Measurements from ENCODE around the gene AFG3L2.

DNA sequence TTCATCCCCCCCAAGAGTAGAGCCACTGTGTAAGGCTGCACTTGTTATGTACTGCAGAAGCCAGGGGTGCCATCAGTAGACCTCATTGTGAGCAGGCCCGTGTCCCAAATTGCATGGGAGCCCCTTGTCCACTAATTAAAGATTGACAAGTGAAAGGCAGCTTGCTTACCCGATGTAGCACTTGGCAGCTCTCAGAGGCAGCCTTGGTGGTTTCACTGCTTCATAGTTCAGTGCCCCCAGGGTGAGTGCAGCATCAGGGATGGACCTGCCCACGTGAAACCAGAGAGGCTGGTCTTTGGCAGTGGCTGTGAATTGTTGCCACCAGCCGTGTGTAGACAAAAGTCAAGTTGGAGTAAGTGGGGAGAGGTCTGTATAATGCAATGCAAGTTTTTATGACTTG is 55.7 kb downstream of the AFG3L2 start:
- TF ChIP-seq POLR2AphosphoS5 (IDR thresholded peaks at IDR 0.05; ENCODE audit: low read depth) (no peak), EZH2 (IDR thresholded peaks at IDR 0.05; ENCODE audit: low read depth, unreplicated experiment) (no peak), CREB1 (CRISPR knock-in tag; IDR thresholded peaks at IDR 0.05; ENCODE audit: low read depth) (no peak), EZH2phosphoT487 (IDR thresholded peaks at IDR 0.05; ENCODE audit: unreplicated experiment) (no peak), NANOG (IDR thresholded peaks at IDR 0.05; ENCODE audit: borderline replicate concordance) (no peak)
- TF ChIP-seq, protein P1, sequence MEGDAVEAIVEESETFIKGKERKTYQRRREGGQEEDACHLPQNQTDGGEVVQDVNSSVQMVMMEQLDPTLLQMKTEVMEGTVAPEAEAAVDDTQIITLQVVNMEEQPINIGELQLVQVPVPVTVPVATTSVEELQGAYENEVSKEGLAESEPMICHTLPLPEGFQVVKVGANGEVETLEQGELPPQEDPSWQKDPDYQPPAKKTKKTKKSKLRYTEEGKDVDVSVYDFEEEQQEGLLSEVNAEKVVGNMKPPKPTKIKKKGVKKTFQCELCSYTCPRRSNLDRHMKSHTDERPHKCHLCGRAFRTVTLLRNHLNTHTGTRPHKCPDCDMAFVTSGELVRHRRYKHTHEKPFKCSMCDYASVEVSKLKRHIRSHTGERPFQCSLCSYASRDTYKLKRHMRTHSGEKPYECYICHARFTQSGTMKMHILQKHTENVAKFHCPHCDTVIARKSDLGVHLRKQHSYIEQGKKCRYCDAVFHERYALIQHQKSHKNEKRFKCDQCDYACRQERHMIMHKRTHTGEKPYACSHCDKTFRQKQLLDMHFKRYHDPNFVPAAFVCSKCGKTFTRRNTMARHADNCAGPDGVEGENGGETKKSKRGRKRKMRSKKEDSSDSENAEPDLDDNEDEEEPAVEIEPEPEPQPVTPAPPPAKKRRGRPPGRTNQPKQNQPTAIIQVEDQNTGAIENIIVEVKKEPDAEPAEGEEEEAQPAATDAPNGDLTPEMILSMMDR (conservative IDR thresholded peaks at IDR 0.05; ENCODE audit: low read depth in 2 of 2) = no peak
- TF ChIP-seq, protein P2, sequence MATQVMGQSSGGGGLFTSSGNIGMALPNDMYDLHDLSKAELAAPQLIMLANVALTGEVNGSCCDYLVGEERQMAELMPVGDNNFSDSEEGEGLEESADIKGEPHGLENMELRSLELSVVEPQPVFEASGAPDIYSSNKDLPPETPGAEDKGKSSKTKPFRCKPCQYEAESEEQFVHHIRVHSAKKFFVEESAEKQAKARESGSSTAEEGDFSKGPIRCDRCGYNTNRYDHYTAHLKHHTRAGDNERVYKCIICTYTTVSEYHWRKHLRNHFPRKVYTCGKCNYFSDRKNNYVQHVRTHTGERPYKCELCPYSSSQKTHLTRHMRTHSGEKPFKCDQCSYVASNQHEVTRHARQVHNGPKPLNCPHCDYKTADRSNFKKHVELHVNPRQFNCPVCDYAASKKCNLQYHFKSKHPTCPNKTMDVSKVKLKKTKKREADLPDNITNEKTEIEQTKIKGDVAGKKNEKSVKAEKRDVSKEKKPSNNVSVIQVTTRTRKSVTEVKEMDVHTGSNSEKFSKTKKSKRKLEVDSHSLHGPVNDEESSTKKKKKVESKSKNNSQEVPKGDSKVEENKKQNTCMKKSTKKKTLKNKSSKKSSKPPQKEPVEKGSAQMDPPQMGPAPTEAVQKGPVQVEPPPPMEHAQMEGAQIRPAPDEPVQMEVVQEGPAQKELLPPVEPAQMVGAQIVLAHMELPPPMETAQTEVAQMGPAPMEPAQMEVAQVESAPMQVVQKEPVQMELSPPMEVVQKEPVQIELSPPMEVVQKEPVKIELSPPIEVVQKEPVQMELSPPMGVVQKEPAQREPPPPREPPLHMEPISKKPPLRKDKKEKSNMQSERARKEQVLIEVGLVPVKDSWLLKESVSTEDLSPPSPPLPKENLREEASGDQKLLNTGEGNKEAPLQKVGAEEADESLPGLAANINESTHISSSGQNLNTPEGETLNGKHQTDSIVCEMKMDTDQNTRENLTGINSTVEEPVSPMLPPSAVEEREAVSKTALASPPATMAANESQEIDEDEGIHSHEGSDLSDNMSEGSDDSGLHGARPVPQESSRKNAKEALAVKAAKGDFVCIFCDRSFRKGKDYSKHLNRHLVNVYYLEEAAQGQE (IDR thresholded peaks at IDR 0.05; ENCODE audit: unreplicated experiment) = no peak
- TF ChIP-seq, protein P3, sequence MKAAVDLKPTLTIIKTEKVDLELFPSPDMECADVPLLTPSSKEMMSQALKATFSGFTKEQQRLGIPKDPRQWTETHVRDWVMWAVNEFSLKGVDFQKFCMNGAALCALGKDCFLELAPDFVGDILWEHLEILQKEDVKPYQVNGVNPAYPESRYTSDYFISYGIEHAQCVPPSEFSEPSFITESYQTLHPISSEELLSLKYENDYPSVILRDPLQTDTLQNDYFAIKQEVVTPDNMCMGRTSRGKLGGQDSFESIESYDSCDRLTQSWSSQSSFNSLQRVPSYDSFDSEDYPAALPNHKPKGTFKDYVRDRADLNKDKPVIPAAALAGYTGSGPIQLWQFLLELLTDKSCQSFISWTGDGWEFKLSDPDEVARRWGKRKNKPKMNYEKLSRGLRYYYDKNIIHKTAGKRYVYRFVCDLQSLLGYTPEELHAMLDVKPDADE (IDR thresholded peaks at IDR 0.05) = no peak
- TF ChIP-seq, protein P4, sequence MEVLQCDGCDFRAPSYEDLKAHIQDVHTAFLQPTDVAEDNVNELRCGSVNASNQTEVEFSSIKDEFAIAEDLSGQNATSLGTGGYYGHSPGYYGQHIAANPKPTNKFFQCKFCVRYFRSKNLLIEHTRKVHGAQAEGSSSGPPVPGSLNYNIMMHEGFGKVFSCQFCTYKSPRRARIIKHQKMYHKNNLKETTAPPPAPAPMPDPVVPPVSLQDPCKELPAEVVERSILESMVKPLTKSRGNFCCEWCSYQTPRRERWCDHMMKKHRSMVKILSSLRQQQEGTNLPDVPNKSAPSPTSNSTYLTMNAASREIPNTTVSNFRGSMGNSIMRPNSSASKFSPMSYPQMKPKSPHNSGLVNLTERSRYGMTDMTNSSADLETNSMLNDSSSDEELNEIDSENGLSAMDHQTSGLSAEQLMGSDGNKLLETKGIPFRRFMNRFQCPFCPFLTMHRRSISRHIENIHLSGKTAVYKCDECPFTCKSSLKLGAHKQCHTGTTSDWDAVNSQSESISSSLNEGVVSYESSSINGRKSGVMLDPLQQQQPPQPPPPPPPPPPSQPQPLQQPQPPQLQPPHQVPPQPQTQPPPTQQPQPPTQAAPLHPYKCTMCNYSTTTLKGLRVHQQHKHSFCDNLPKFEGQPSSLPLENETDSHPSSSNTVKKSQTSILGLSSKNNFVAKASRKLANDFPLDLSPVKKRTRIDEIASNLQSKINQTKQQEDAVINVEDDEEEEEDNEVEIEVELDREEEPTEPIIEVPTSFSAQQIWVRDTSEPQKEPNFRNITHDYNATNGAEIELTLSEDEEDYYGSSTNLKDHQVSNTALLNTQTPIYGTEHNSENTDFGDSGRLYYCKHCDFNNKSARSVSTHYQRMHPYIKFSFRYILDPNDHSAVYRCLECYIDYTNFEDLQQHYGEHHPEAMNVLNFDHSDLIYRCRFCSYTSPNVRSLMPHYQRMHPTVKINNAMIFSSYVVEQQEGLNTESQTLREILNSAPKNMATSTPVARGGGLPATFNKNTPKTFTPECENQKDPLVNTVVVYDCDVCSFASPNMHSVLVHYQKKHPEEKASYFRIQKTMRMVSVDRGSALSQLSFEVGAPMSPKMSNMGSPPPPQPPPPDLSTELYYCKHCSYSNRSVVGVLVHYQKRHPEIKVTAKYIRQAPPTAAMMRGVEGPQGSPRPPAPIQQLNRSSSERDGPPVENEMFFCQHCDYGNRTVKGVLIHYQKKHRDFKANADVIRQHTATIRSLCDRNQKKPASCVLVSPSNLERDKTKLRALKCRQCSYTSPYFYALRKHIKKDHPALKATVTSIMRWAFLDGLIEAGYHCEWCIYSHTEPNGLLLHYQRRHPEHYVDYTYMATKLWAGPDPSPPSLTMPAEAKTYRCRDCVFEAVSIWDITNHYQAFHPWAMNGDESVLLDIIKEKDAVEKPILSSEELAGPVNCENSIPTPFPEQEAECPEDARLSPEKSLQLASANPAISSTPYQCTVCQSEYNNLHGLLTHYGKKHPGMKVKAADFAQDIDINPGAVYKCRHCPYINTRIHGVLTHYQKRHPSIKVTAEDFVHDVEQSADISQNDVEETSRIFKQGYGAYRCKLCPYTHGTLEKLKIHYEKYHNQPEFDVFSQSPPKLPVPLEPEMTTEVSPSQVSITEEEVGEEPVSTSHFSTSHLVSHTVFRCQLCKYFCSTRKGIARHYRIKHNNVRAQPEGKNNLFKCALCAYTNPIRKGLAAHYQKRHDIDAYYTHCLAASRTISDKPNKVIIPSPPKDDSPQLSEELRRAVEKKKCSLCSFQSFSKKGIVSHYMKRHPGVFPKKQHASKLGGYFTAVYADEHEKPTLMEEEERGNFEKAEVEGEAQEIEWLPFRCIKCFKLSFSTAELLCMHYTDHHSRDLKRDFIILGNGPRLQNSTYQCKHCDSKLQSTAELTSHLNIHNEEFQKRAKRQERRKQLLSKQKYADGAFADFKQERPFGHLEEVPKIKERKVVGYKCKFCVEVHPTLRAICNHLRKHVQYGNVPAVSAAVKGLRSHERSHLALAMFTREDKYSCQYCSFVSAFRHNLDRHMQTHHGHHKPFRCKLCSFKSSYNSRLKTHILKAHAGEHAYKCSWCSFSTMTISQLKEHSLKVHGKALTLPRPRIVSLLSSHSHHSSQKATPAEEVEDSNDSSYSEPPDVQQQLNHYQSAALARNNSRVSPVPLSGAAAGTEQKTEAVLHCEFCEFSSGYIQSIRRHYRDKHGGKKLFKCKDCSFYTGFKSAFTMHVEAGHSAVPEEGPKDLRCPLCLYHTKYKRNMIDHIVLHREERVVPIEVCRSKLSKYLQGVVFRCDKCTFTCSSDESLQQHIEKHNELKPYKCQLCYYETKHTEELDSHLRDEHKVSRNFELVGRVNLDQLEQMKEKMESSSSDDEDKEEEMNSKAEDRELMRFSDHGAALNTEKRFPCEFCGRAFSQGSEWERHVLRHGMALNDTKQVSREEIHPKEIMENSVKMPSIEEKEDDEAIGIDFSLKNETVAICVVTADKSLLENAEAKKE (CRISPR knock-in tag; IDR thresholded peaks at IDR 0.05) = no peak
